GM12891 (cell line): ENCODE data around the gene CCDC3.

Experiments used
- DNase-seq: peaks from one replicate; pipeline ENCODE4 v3.0.0; 2011; ENCODE audit warnings: low spot score; ENCODE audit not compliant: insufficient read length
- FAIRE-seq: peaks from 2 replicates; lab custom pipeline; 2011; peaks lifted over from hg19 to GRCh38; lab: Jason Lieb, UNC
- PAX5 ChIP-seq: IDR thresholded peaks from 2 replicates; pipeline ENCODE4 v1.6.1; 2011; ENCODE audit warnings: low read length, moderate library complexity, mild to moderate bottlenecking; ENCODE audit not compliant: insufficient read depth, severe bottlenecking
- POLR2A ChIP-seq: IDR thresholded peaks from 2 replicates; pipeline ENCODE4 v1.6.1; 2011; ENCODE audit warnings: low read depth, low read length, control low read depth
- POLR2AphosphoS5 ChIP-seq: IDR thresholded peaks from 2 replicates; pipeline ENCODE4 v1.6.1; 2011; ENCODE audit warnings: low read depth, low read length, control low read depth
- POU2F2 ChIP-seq: IDR thresholded peaks from 2 replicates; pipeline ENCODE4 v1.6.1; 2011; ENCODE audit warnings: low read depth, mild to moderate bottlenecking, control low read depth, low read length, moderate library complexity
- SPI1 ChIP-seq: IDR thresholded peaks from 2 replicates; pipeline ENCODE4 v1.6.1; 2011; ENCODE audit warnings: low read depth, low read length, control low read depth
- TAF1 ChIP-seq: IDR thresholded peaks from 2 replicates; pipeline ENCODE4 v1.6.1; 2011; ENCODE audit warnings: low read depth, low read length, control low read depth

CCDC3 gene

GRCh38 chr10:12927896-12928295 lies 73.6 kb downstream of the CCDC3 start:
- no peak for TF ChIP-seq SPI1
- TF ChIP-seq TAF1: no peak
- TF ChIP-seq POLR2AphosphoS5: no peak
- TF ChIP-seq POLR2A: no peak
- no peak for TF ChIP-seq POU2F2
- TF ChIP-seq PAX5: no peak
- DNase-seq: no peak
- no peak for FAIRE-seq

- FAIRE-seq (no peak), DNase-seq (no peak)
- no peak for TF ChIP-seq PAX5
These were observed 75.7 kb downstream of the CCDC3 start for GRCh38 chr10:12925845-12926244.

DNA sequence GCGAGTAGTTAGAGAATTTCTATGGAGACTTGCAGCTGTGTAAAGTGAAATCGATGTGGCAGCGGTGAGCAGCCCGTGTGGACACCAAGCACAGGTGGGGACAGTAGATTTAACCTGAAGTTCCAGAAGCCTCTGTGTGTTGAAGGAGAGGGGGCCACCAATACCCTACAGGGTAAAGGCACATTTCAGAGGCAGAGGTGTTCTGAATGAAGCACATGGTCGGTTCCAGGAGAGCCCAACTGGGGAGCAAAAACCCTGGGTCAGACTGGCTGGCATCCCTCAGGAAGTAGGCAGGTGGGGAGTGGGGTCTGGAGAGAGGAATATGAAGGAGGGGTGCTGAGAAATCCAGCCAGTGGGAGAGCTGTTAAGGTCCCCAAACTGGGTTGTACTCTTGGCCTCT lies 76.6 kb downstream of the CCDC3 start:
- TF ChIP-seq PAX5: no peak
- no peak for TF ChIP-seq POLR2A
- no peak for TF ChIP-seq TAF1
- FAIRE-seq: no peak
- no peak for DNase-seq

- TF ChIP-seq TAF1 (no peak), SPI1 (no peak), POLR2A (no peak), POU2F2 (no peak), PAX5 (no peak), POLR2AphosphoS5 (no peak)
These were observed 79.2 kb downstream of the CCDC3 start for GRCh38 chr10:12922117-12922900.

DNA sequence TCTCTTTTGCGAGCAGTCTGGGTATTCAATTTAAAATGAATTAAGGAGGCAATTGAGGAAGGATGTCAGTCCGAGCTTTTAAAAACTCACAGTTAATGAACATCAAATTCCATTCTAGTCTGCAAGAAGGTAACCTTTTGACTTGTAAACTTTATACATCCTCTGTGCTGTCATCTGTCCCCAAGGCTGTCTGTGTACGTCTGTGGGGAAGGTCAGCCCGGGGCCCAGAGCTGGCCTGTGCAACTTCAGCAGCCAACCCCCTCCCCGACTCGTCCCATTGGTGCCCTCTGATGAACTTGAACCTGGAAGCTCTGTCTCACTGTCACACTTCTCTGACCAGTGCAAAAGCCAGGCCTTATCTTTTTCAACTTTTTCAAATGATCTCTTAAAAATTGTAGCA lies 80.3 kb downstream of the CCDC3 start:
- TF ChIP-seq TAF1 (no peak), SPI1 (no peak), POLR2AphosphoS5 (no peak), POU2F2 (no peak), POLR2A (no peak), PAX5 (no peak)

More at GRCh38 chr10:12922117-12922900, 79.2 kb downstream of the CCDC3 start:
- DNase-seq (no peak), FAIRE-seq (no peak)

DNA sequence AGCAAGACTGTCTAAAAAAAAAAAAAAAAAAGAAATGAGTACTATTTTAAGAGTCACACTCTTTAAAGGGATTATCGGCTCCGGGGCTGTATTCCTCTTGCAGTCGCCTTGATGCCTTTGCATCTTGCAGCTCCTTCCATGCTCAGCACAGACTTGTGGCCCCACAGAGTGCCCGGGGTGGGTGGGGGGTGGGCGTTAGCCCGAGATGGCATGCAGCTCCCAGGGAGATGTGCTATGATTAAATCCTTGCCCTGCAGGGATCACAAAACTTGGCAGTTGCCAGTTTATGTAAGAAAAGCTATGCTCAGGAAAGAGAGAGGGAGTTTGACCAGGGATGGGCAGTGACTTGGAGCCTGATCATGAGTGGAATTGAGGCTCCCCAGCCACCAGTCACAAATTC lies 81.9 kb downstream of the CCDC3 start:
- DNase-seq: no peak
- no peak for FAIRE-seq
- TF ChIP-seq POLR2A: no peak
- TF ChIP-seq PAX5: no peak
- no peak for TF ChIP-seq TAF1
- no peak for TF ChIP-seq SPI1
- TF ChIP-seq POLR2AphosphoS5: no peak
- no peak for TF ChIP-seq POU2F2

More for the DNA sequence above, 80.3 kb downstream of the CCDC3 start:
- no peak for DNase-seq
- FAIRE-seq: no peak

DNA sequence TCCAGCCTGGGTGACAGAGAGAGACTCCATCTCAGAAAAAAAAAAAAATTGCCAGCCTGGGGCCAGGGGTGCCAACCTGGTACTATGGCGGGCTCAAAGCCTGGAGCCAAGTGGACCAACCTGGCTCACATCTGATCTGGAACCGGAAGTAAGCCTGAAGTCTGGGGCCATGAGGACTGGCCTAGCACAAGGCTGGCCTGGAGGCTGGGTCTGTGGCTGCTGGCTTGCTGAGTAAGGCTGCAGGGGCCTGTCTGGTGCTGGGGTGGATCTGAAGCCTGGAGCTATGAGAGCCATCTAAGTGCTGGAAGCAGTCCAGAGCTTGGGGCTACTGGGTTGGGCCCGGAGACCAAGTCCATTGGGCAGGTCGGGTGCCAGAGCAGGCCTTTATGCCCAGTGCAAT lies 84.9 kb downstream of the CCDC3 start:
- FAIRE-seq (no peak), DNase-seq (no peak)
- TF ChIP-seq POLR2A (no peak), PAX5 (no peak)

GRCh38 chr10:12915637-12916168 lies 85.8 kb downstream of the CCDC3 start:
- TF ChIP-seq POLR2AphosphoS5 (no peak), PAX5 (no peak), TAF1 (no peak), SPI1 (no peak), POU2F2 (no peak), POLR2A (no peak)
- FAIRE-seq: no peak

DNA sequence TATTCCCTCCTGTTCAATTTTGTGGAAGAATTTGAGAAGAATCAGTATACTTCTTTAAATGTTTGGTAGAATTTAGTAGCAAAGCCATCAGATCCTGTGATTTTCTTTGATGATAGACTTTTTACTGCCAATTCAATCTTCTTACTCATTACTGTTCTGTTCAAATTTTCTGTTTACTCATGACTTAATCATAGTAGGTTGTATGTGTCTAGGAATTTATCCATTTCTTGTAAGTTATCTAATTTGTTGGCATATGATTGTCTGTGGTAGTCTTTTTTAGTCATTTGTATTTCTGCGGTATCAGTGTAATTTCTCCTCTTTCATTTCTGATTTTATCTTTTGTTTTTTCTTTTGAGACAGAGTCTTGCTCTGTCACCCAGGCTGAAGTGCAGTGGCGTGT lies 87.4 kb downstream of the CCDC3 start:
- FAIRE-seq: no peak
- DNase-seq: no peak
- no peak for TF ChIP-seq POLR2AphosphoS5
- TF ChIP-seq PAX5: no peak
- no peak for TF ChIP-seq SPI1
- TF ChIP-seq POLR2A: no peak
- no peak for TF ChIP-seq TAF1
- TF ChIP-seq POU2F2: no peak

More at GRCh38 chr10:12915637-12916168, 85.8 kb downstream of the CCDC3 start:
- no peak for DNase-seq

DNA sequence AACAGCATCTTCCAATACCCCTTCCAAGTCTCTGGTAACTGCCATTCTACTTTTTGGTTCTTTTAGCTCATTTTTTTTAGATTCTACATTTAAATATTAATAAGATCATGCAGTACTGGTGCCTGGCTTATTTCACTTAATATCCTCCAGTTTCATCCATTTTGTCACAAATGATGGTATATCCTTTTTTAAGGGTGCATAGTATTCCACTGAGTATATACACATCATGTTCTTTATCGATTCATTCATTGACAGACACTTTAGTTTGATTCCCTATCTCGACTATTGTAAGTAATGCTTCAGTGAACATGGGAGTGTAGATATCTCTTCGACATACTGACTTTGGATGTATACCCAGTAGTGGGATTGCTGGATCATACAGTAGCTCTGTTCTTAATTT lies 89.7 kb downstream of the CCDC3 start:
- no peak for FAIRE-seq
- TF ChIP-seq SPI1 (no peak), POU2F2 (no peak), PAX5 (no peak)
- no peak for DNase-seq
